B cell (primary cell): Measurements from ENCODE around the gene IBA57. TPM values are rescaled to one million over a fixed set of nuclear protein-coding genes. Genes with fewer than 3 reads are reported as not detected.
"Not testable (repeated sequence)": the region's sequence is repeated elsewhere in the genome, so short reads cannot be mapped to it uniquely, and the experiment has no call there.

ENCODE experiments used
- ATAC-seq: fragments of 200-7000 bp; cut with Tn5 transposase; one replicate; pipeline ENCODE4 v1.10.0; 2021; ENCODE audit warnings: low read depth, mild to moderate bottlenecking, moderate number of reproducible peaks, moderate library complexity
- CTCF ChIA-PET: fragments of 350-600 bp; sonication (Branson Sonifier 250); formaldehyde crosslinking; loops from one replicate; lab custom pipeline; 2021; ENCODE audit warnings: antibody characterized with exemption, inconsistent platforms; lab: Charles Lee
- POLR2A ChIA-PET: fragments of 350-600 bp; sonication (Branson Sonifier 250); formaldehyde crosslinking; loops from one replicate; lab custom pipeline; 2021; ENCODE audit warnings: antibody characterized with exemption; lab: Charles Lee
- DNase-seq: peaks from one replicate; pipeline ENCODE4 v3.0.0; 2013
- H2AFZ ChIP-seq: 2 replicates; pipeline ENCODE4 v1.6.1; 2012; ENCODE audit warnings: mild to moderate bottlenecking, low read depth, low read length; ENCODE audit not compliant: insufficient read depth, poor library complexity, severe bottlenecking
- H3K27ac ChIP-seq, 2 donors: 1 replicate in 1 of 2; 2 replicates in 1 of 2; pipeline ENCODE4 v1.5.1; 2012 to 2013; ENCODE audit warnings: low read length in 2 of 2, mild to moderate bottlenecking in 2 of 2, moderate library complexity in 1 of 2
- H3K27me3 ChIP-seq, 4 experiments: fragments of 200-600 bp in 1 of 4; sonication (generic) in 1 of 4; replicated peaks in 1 of 4; 1 replicate in 2 of 4; 2 replicates in 2 of 4; pipeline versions ENCODE4 v1.6.1 to v1.7.0; 2013 to 2016; ENCODE audit warnings: low read length in 3 of 4, mild to moderate bottlenecking in 2 of 4, mixed read lengths in 1 of 4, moderate library complexity in 1 of 4; ENCODE audit not compliant: insufficient read depth in 4 of 4, control insufficient read depth in 3 of 4; ENCODE audit errors: control extremely low read depth in 1 of 4
- H3K36me3 ChIP-seq, 2 experiments: replicated peaks in 1 of 2; 1 replicate in 1 of 2; 2 replicates in 1 of 2; pipeline versions ENCODE4 v1.6.1 to v1.7.1; 2013; ENCODE audit warnings: low read length in 1 of 2; ENCODE audit not compliant: insufficient read depth in 2 of 2, control insufficient read depth in 1 of 2; ENCODE audit errors: control extremely low read depth in 1 of 2, extremely low read depth in 1 of 2
- H3K4me1 ChIP-seq, 2 donors: fragments of 200-600 bp in 1 of 2; sonication (generic) in 1 of 2; 1 replicate in 1 of 2; 2 replicates in 1 of 2; pipeline versions ENCODE4 v1.5.1 to v1.6.1; 2013 to 2017; ENCODE audit warnings: low read length in 2 of 2; ENCODE audit not compliant: control insufficient read depth in 2 of 2, insufficient read depth in 2 of 2
- H3K4me2 ChIP-seq: replicated peaks from 2 replicates; pipeline ENCODE3; 2012; ENCODE audit warnings: mild to moderate bottlenecking, low read depth, low read length; ENCODE audit not compliant: poor library complexity, severe bottlenecking
- H3K4me3 ChIP-seq, 5 experiments: fragments of 200-600 bp in 1 of 5; sonication (generic) in 1 of 5; 1 replicate in 3 of 5; 2 replicates in 2 of 5; pipeline versions ENCODE4 v1.5.1 to v1.7.0; 2011 to 2016; ENCODE audit warnings: low read length in 4 of 5, mild to moderate bottlenecking in 4 of 5, low read depth in 2 of 5, control low read depth in 1 of 5, moderate library complexity in 1 of 5; ENCODE audit not compliant: insufficient read depth in 1 of 5; ENCODE audit errors: control extremely low read depth in 1 of 5, extremely low read depth in 1 of 5
- H3K79me2 ChIP-seq: fragments of 200-600 bp; sonication (generic); one replicate; pipeline ENCODE4 v1.6.0; 2016; ENCODE audit warnings: low read length; ENCODE audit not compliant: control insufficient read depth, insufficient read depth
- H3K9ac ChIP-seq: fragments of 200-600 bp; sonication (generic); 2 replicates; pipeline ENCODE4 v1.6.1; 2017; ENCODE audit warnings: mild to moderate bottlenecking, low read length, moderate library complexity
- H3K9me3 ChIP-seq, 3 donors: one replicate each; pipeline versions ENCODE4 v1.6.1 to v1.7.1; 2013; ENCODE audit warnings: low read length in 2 of 3; ENCODE audit not compliant: control insufficient read depth in 2 of 3, insufficient read depth in 1 of 3; ENCODE audit errors: control extremely low read depth in 1 of 3
- H4K20me1 ChIP-seq: 2 replicates; pipeline ENCODE4 v1.6.0; 2012; ENCODE audit warnings: mild to moderate bottlenecking, low read length; ENCODE audit not compliant: insufficient read depth, control insufficient read depth, poor library complexity, severe bottlenecking
- H3K27ac Mint-ChIP-seq: one replicate; pipeline ENCODE4 v1.8.0; 2021; ENCODE audit warnings: mixed read lengths
- H3K27me3 Mint-ChIP-seq: one replicate; pipeline ENCODE4 v1.8.0; 2021; ENCODE audit warnings: mixed read lengths
- H3K4me1 Mint-ChIP-seq: one replicate; pipeline ENCODE4 v1.8.0; 2021; ENCODE audit warnings: mixed read lengths
- H3K4me3 Mint-ChIP-seq: one replicate; pipeline ENCODE4 v1.8.0; 2021; ENCODE audit warnings: mixed read lengths
- H3K9me3 Mint-ChIP-seq: one replicate; pipeline ENCODE4 v1.8.0; 2022; ENCODE audit warnings: mixed read lengths; ENCODE audit not compliant: insufficient read depth
- EZH2 ChIP-seq: IDR thresholded peaks from 2 replicates; pipeline ENCODE4 v1.6.1; 2012; ENCODE audit warnings: borderline replicate concordance, low read depth, mild to moderate bottlenecking, moderate library complexity, low read length; ENCODE audit not compliant: insufficient read depth, poor library complexity, severe bottlenecking
- WGBS: methylation state at CpG from one replicate; pipeline ENCODE4 v1.1.5; 2013; ENCODE audit warnings: missing lambda C conversion rate; ENCODE audit not compliant: insufficient coverage; 5-methylcytosine and 5-hydroxymethylcytosine counted together
- intact Hi-C: fragments of 100-400 bp; cut with micrococcal nuclease; formaldehyde crosslinking; loops from one replicate; pipeline ENCODE4 v1.10.0; 2022
- polyA plus RNA-seq: library from polyadenylated mRNA; depleted of rRNA; stranded (reverse); fragments of >200 nt; gene quantifications from 2 replicates; pipeline ENCODE4 v1.2.3, GENCODE V29; 2012
- total RNA-seq, 2 donors: library from RNA; stranded (reverse); fragments of 120-200 nt in 1 of 2; gene quantifications; 1 replicate in 1 of 2; 2 replicates in 1 of 2; pipeline versions ENCODE4 v1.2.3 to v1.2.4, GENCODE V29; 2013 to 2022
- TF ChIP-seq, protein P1 (sequence below): fragments of 200-600 bp; IDR thresholded peaks from one replicate; pipeline ENCODE4 v1.8.0; 2022; ENCODE audit warnings: antibody characterized with exemption, mild to moderate bottlenecking

IBA57 gene
- total and polyA plus RNA-seq, 2 donors (not counting 1 experiment from before 2014, with no cell fraction given) = 5.2 to 12.8 TPM

DNA sequence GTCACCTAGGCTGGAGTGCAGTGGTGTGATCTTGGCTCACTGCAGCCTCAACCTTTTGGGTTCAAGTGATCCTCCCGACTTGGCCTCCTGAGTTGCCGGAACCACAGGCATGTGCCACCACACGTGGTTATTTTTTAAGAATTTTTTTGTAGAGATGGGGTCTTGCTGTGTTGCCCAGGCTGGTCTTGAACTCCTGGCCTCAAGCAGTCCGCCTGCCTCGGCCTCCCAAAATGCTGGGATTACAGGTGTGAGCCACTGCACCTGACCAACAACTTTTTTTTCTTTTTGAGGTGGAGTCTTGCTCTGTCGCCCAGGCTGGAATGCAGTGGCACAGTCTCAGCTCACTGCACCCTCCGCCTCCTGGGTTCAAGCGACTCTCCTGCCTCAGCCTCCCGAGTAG, 55.5 kb downstream of the IBA57 start:
- H3K27ac Mint-ChIP-seq, H3K27me3 Mint-ChIP-seq, H3K9me3 Mint-ChIP-seq, H3K36me3 ChIP-seq, intact Hi-C loops, H3K27ac ChIP-seq, H2AFZ ChIP-seq, CTCF ChIA-PET, H3K9ac ChIP-seq, ATAC-seq, H3K79me2 ChIP-seq, H3K4me1 Mint-ChIP-seq, H3K27me3 ChIP-seq, H3K4me3 Mint-ChIP-seq, H4K20me1 ChIP-seq, H3K4me1 ChIP-seq, H3K4me2 ChIP-seq, H3K4me3 ChIP-seq, DNase-seq, POLR2A ChIA-PET: not testable (repeated sequence)
- WGBS = 96% methylated on average over 4 of the region's 9 CpGs
- peaks cover 0 to 12% (median 8%) of the 10 kb centered on the region in 3 donors for H3K9me3 ChIP-seq

DNA sequence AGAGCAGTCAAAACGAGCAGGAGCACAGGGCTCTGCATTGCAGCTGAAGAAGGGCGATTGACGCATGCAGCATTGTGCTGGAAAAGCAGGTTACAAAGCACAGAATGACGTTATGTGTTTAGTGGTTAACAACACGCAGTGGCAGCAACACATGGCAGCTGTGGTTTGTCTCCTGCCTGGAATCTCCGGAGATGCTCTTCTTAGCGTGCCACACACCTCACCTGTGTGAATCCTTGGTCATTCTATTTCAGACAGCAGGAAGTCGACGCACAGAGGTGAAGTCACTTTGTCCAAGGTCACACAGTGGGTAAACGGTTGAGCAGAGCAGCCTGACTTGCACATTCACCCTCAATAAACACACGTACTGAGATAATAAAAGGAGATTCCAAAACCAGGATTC, 56.9 kb downstream of the IBA57 start:
- Mint-ChIP-seq H3K4me1 (no peaks in the 10 kb centered on the region), H3K9me3 (no peaks in the 10 kb centered on the region), H3K27me3 (no peaks in the 10 kb centered on the region), H3K4me3 (no peak overlapping the region), H3K27ac (no peak overlapping the region)
- no peak for TF ChIP-seq EZH2
- TF ChIP-seq, protein P1, sequence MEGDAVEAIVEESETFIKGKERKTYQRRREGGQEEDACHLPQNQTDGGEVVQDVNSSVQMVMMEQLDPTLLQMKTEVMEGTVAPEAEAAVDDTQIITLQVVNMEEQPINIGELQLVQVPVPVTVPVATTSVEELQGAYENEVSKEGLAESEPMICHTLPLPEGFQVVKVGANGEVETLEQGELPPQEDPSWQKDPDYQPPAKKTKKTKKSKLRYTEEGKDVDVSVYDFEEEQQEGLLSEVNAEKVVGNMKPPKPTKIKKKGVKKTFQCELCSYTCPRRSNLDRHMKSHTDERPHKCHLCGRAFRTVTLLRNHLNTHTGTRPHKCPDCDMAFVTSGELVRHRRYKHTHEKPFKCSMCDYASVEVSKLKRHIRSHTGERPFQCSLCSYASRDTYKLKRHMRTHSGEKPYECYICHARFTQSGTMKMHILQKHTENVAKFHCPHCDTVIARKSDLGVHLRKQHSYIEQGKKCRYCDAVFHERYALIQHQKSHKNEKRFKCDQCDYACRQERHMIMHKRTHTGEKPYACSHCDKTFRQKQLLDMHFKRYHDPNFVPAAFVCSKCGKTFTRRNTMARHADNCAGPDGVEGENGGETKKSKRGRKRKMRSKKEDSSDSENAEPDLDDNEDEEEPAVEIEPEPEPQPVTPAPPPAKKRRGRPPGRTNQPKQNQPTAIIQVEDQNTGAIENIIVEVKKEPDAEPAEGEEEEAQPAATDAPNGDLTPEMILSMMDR = no peak
- CTCF ChIA-PET = no interaction called here
- Histone ChIP-seq H3K4me2 (no peak overlapping the region), H3K27ac (no peak overlapping the region), H3K4me3 (no peak overlapping the region), H3K4me1 (no peaks in the 10 kb centered on the region), H3K9me3 (peaks cover 0 to 12% (median 8%) of the 10 kb centered on the region in 3 donors), H3K36me3 (peaks cover 0 to 8% of the 10 kb centered on the region in 2 experiments), H3K79me2 (no peaks in the 10 kb centered on the region), H4K20me1 (no peaks in the 10 kb centered on the region), H2AFZ (no peak overlapping the region), H3K27me3 (no peaks in the 10 kb centered on the region), H3K9ac (no peak overlapping the region)
- ATAC-seq = no peak
- POLR2A ChIA-PET = no interaction called here
- intact Hi-C loops = no loop called here
- 89% methylated on average over 9 of the region's 11 CpGs for WGBS
- DNase-seq = no peak
